Hepatocyte (in vitro differentiated cells): ENCODE measurements around the gene AP2A2. TPM values are rescaled to one million over a fixed set of nuclear protein-coding genes. Genes with fewer than 3 reads are reported as not detected.
A peak's percentile ranks its signal among the peaks of the same experiment; 100 is the strongest.

Source experiments
- DNase-seq: peaks from one replicate; pipeline ENCODE4 v3.0.0-alpha.2; 2016; ENCODE audit warnings: low spot score
- H2AFZ ChIP-seq: fragments of 200-600 bp; sonication (generic); 2 replicates; pipeline ENCODE4 v1.6.0; 2016; ENCODE audit warnings: antibody characterized with exemption, mild to moderate bottlenecking
- H3K27ac ChIP-seq: fragments of 200-600 bp; sonication (generic); 2 replicates; pipeline ENCODE4 v1.5.1; 2016; ENCODE audit warnings: mild to moderate bottlenecking
- H3K27me3 ChIP-seq: fragments of 200-600 bp; sonication (generic); 2 replicates; pipeline ENCODE4 v1.6.1; 2016
- H3K36me3 ChIP-seq: fragments of 200-600 bp; sonication (generic); replicated peaks from 2 replicates; pipeline ENCODE4 v1.5.1; 2016; ENCODE audit warnings: low read depth; ENCODE audit not compliant: insufficient read depth
- H3K4me1 ChIP-seq: fragments of 200-600 bp; sonication (generic); 2 replicates; pipeline ENCODE4 v1.5.1; 2016; ENCODE audit warnings: mild to moderate bottlenecking, moderate library complexity; ENCODE audit not compliant: insufficient read depth
- H3K4me2 ChIP-seq: fragments of 200-600 bp; sonication (generic); 2 replicates; pipeline ENCODE4 v1.6.0; 2016
- H3K4me3 ChIP-seq: fragments of 200-600 bp; sonication (generic); 2 replicates; pipeline ENCODE4 v1.5.1; 2016; ENCODE audit warnings: mild to moderate bottlenecking
- H3K79me2 ChIP-seq: fragments of 200-600 bp; sonication (generic); 2 replicates; pipeline ENCODE4 v1.6.0; 2017; ENCODE audit warnings: mild to moderate bottlenecking
- H3K9me2 ChIP-seq: fragments of 200-600 bp; sonication (generic); replicated peaks from 2 replicates; pipeline ENCODE4 v1.6.0; 2017; ENCODE audit warnings: mild to moderate bottlenecking; ENCODE audit not compliant: insufficient read depth
- H3K9me3 ChIP-seq: fragments of 200-600 bp; sonication (generic); 2 replicates; pipeline ENCODE4 v1.5.1; 2016; ENCODE audit warnings: low read depth, mild to moderate bottlenecking
- H4K20me1 ChIP-seq: fragments of 200-600 bp; sonication (generic); 2 replicates; pipeline ENCODE4 v1.6.0; 2016; ENCODE audit warnings: mild to moderate bottlenecking; ENCODE audit not compliant: insufficient read depth, poor library complexity, severe bottlenecking
- EZH2 ChIP-seq: fragments of 200-600 bp; sonication (generic); IDR thresholded peaks from 2 replicates; pipeline ENCODE4 v1.6.1; 2016; ENCODE audit warnings: antibody characterized with exemption, mild to moderate bottlenecking, borderline replicate concordance
- EZH2phosphoT487 ChIP-seq: fragments of 200-600 bp; sonication (generic); IDR thresholded peaks from one replicate; pipeline ENCODE4 v1.6.1; 2018; ENCODE audit warnings: antibody characterized with exemption, mild to moderate bottlenecking, low read depth, moderate library complexity; ENCODE audit not compliant: unreplicated experiment, severe bottlenecking
- WGBS: methylation state at CpG from one replicate; pipeline ENCODE4 v1.1.6; 2016; ENCODE audit warnings: low lambda C conversion rate; ENCODE audit errors: missing lambda C conversion rate; 5-methylcytosine and 5-hydroxymethylcytosine counted together
- polyA plus RNA-seq: library from polyadenylated mRNA; unstranded; fragments of >200 nt; fragmentation: Nextera tagmentation; extraction: Ambion mirVana; gene quantifications from 2 replicates; pipeline ENCODE4 v1.2.1, GENCODE V29; 2016
- total RNA-seq: library from RNA; depleted of rRNA; stranded (reverse); fragments of >200 nt; gene quantifications from 2 replicates; pipeline ENCODE4 v1.2.3, GENCODE V29; 2014
- TF ChIP-seq, protein P1 (sequence below): fragments of 200-600 bp; sonication (generic); IDR thresholded peaks from 2 replicates; pipeline ENCODE4 v1.5.1; 2016; ENCODE audit warnings: antibody characterized with exemption, mild to moderate bottlenecking; ENCODE audit not compliant: poor library complexity

AP2A2 gene
- total and polyA plus RNA-seq, 2 experiments from 2014 or later = 49.7 to 68.0 TPM

- Histone ChIP-seq H3K4me3 (no peak overlapping the region), H2AFZ (no peak overlapping the region), H3K27ac (peak overlapping the region; percentile 70), H3K4me1 (peaks cover 54% of the 10 kb centered on the region), H3K27me3 (no peaks in the 10 kb centered on the region), H4K20me1 (peaks cover 24% of the 10 kb centered on the region), H3K9me2 (no peaks in the 10 kb centered on the region), H3K36me3 (no peaks in the 10 kb centered on the region), H3K79me2 (peaks cover 76% of the 10 kb centered on the region), H3K9me3 (no peaks in the 10 kb centered on the region), H3K4me2 (peak overlapping the region; percentile 57)
- TF ChIP-seq, protein P1, sequence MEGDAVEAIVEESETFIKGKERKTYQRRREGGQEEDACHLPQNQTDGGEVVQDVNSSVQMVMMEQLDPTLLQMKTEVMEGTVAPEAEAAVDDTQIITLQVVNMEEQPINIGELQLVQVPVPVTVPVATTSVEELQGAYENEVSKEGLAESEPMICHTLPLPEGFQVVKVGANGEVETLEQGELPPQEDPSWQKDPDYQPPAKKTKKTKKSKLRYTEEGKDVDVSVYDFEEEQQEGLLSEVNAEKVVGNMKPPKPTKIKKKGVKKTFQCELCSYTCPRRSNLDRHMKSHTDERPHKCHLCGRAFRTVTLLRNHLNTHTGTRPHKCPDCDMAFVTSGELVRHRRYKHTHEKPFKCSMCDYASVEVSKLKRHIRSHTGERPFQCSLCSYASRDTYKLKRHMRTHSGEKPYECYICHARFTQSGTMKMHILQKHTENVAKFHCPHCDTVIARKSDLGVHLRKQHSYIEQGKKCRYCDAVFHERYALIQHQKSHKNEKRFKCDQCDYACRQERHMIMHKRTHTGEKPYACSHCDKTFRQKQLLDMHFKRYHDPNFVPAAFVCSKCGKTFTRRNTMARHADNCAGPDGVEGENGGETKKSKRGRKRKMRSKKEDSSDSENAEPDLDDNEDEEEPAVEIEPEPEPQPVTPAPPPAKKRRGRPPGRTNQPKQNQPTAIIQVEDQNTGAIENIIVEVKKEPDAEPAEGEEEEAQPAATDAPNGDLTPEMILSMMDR = no peak
- TF ChIP-seq EZH2 = no peak
- no peak for TF ChIP-seq EZH2phosphoT487
- no peak for DNase-seq
- WGBS = 86% methylated on average over 9 of the region's 9 CpGs
Measured at GRCh38 chr11:951507-951906, 25.8 kb downstream of the AP2A2 start.

DNA sequence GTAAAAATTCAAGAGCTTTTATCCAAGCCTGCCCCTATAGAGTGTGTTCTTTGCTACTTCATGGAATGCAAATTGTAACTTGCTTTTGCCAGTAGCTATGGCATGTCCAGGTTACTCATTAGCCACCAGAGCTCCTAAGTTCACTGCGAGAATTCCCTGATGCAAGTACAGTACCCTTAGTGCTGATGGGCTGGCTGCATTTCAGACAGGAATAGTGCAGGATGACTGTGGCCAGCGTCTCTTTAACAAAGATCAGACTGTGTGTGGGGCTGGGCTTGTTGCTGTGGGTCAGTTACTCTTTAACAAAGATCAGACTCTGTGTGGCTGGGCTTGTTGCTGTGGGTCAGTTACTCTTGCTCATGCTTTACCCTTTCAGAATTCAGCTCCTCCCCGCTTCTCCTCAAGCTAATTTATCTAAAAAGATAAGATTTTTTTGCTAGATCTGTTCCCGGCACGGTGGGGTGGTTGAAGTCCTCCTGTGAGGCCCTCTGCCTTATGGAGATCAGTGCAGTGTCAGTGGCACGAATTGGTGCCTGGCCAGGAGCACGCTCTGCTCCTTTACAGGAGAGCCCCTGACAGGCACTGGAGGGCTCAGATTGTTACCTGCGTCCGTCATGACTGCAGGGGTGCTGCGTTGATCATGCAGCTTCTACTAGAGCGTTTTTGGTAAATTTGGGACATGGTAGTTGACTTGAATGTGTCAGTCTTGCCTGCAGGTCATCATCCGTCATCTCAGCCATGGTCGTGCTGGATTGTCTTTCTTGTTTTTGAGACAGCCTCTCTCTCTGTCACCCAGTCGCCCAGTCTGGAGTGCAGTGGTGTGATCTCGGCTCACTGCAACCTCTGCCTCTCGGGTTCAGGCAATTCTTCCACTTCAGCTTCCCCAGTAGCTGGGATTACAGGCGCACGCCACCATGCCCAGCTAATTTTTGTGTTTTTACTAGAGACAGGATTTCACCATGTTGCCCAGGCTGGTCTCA lies 27.0 kb downstream of the AP2A2 start:
- peak overlapping the region; percentile 78 for H3K27ac ChIP-seq
- no peaks in the 10 kb centered on the region for H3K9me2 ChIP-seq
- no peak overlapping the region for H3K4me3 ChIP-seq
- no peak overlapping the region for H2AFZ ChIP-seq
- peaks cover 28% of the 10 kb centered on the region for H4K20me1 ChIP-seq
- H3K4me1 ChIP-seq = peaks cover 63% of the 10 kb centered on the region
- 44% methylated on average over 18 of the region's 18 CpGs for WGBS
- H3K36me3 ChIP-seq = no peaks in the 10 kb centered on the region
- H3K4me2 ChIP-seq = peak overlapping the region; percentile 64
- H3K9me3 ChIP-seq = no peaks in the 10 kb centered on the region
- TF ChIP-seq EZH2 (no peak), EZH2phosphoT487 (no peak)
- TF ChIP-seq, protein P1 = no peak
- no peaks in the 10 kb centered on the region for H3K27me3 ChIP-seq
- peaks cover 74% of the 10 kb centered on the region for H3K79me2 ChIP-seq
- peak; percentile 87 for DNase-seq

DNA sequence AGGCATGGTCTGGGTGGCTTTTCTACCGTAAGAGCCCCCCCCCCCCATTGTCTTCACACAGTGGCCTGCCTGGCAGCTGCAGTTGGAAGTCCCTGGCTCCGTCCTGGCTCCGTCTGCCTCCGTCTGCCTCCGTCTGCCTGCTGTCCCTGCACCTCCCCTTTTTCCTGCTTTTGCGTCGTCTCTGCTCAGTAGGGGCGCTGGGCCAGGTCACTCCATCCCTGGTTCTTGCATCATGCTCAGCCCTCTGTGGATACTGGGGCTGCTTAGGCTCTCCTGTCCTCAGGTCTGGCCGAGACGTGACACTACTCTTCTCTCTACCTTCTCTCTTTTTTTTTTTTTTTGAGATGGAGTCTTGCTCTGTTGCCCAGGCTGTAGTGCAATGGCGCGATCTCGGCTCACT lies 27.8 kb downstream of the AP2A2 start:
- TF ChIP-seq EZH2 (no peak), EZH2phosphoT487 (no peak)
- TF ChIP-seq, protein P1 = no peak
- Histone ChIP-seq H3K4me3 (no peak overlapping the region), H3K9me2 (no peaks in the 10 kb centered on the region), H2AFZ (no peak overlapping the region), H3K4me2 (peak overlapping the region; percentile 64), H3K4me1 (peaks cover 67% of the 10 kb centered on the region), H3K9me3 (no peaks in the 10 kb centered on the region), H3K27me3 (no peaks in the 10 kb centered on the region), H3K36me3 (no peaks in the 10 kb centered on the region), H4K20me1 (peaks cover 34% of the 10 kb centered on the region), H3K79me2 (peaks cover 74% of the 10 kb centered on the region), H3K27ac (peak overlapping the region; percentile 78)
- DNase-seq = no peak
- 69% methylated on average over 13 of the region's 13 CpGs for WGBS
